ENCODE measurements around the gene ZNF366.

Gene ZNF366

DNA sequence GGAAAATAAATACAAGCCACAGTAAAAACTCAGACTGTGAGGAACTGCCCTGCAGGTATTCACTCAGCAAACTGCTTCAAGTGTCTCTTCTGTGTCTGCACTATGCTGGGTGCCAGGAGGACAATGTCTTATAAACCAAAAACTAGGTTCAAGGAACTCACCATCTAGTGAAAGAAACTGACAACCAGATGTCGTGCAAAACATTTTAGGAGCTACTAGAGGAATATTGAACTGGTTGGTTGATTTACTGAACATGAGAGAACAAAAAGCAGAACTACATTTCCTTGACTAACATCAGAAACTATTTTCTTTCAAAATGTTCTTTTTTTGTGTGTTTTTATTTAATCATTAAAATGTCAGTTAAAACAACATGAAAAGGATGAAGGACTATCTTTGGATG lies 35.2 kb downstream of the ZNF366 start (continued):
- TF ChIP-seq, protein P1, sequence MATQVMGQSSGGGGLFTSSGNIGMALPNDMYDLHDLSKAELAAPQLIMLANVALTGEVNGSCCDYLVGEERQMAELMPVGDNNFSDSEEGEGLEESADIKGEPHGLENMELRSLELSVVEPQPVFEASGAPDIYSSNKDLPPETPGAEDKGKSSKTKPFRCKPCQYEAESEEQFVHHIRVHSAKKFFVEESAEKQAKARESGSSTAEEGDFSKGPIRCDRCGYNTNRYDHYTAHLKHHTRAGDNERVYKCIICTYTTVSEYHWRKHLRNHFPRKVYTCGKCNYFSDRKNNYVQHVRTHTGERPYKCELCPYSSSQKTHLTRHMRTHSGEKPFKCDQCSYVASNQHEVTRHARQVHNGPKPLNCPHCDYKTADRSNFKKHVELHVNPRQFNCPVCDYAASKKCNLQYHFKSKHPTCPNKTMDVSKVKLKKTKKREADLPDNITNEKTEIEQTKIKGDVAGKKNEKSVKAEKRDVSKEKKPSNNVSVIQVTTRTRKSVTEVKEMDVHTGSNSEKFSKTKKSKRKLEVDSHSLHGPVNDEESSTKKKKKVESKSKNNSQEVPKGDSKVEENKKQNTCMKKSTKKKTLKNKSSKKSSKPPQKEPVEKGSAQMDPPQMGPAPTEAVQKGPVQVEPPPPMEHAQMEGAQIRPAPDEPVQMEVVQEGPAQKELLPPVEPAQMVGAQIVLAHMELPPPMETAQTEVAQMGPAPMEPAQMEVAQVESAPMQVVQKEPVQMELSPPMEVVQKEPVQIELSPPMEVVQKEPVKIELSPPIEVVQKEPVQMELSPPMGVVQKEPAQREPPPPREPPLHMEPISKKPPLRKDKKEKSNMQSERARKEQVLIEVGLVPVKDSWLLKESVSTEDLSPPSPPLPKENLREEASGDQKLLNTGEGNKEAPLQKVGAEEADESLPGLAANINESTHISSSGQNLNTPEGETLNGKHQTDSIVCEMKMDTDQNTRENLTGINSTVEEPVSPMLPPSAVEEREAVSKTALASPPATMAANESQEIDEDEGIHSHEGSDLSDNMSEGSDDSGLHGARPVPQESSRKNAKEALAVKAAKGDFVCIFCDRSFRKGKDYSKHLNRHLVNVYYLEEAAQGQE (tag by site-specific recombination; IDR thresholded peaks at IDR 0.05): no peak
- TF ChIP-seq YY2 (tag by site-specific recombination; IDR thresholded peaks at IDR 0.05) (no peak), KLF10 (tag by site-specific recombination; IDR thresholded peaks at IDR 0.05) (no peak), ZSCAN23 (tag by site-specific recombination; IDR thresholded peaks at IDR 0.05) (no peak), ZNF510 (tag by site-specific recombination; IDR thresholded peaks at IDR 0.05; ENCODE audit: insufficient replicate concordance) (no peak), ZNF639 (tag by site-specific recombination; IDR thresholded peaks at IDR 0.05) (no peak), ZNF174 (tag by site-specific recombination; IDR thresholded peaks at IDR 0.05) (no peak), KLF8 (tag by site-specific recombination; IDR thresholded peaks at IDR 0.05) (no peak)

DNA sequence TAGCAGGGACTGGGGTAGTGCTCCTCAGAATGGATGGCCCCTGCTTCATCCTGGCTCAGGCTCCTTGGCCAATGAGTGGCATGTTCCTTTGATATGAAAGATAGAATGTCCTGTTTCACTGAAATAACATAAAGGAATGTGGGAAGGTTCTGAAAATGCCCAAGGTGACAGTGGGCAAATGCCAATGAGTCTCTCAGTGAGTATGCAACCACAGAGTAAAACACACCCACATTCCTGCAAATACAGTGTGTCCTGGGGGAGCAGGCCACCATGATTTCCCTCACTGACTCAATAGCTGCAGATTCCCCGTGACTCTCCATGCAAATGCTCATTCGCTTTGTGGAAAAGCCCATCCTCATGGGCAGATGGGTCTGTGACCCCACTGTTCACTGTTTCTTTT lies 36.4 kb downstream of the ZNF366 start:
- Histone ChIP-seq H3K36me3 (ENCODE audit: control insufficient read depth in 2 of 2, insufficient read depth in 1 of 2, low read length in 2 of 2) (no peaks in the 10 kb centered on the region), H3K4me1 (ENCODE audit: control insufficient read depth, insufficient read depth, low read length) (no peaks in the 10 kb centered on the region), H3K4me3 (ENCODE audit: low read depth, low read length) (no peak overlapping the region), H3K9me3 (ENCODE audit: control insufficient read depth, insufficient read depth, low read depth, low read length) (no peaks in the 10 kb centered on the region), H3K27ac (ENCODE audit: extremely low read depth, low read depth, low read length) (no peak overlapping the region)
- ChIA-PET POLR2A (no interaction called here), CTCF (no interaction called here)
- TF ChIP-seq ZNF561 (tag by site-specific recombination; IDR thresholded peaks at IDR 0.05; ENCODE audit: borderline replicate concordance): no peak
- no peak for TF ChIP-seq ZBTB8A (tag by site-specific recombination; IDR thresholded peaks at IDR 0.05)
- no peak for TF ChIP-seq ZNF621 (tag by site-specific recombination; IDR thresholded peaks at IDR 0.05)
- TF ChIP-seq ZBTB26 (tag by site-specific recombination; optimal IDR thresholded peaks at IDR 0.05): no peak
- no peak for TF ChIP-seq ZNF335 (tag by site-specific recombination; conservative IDR thresholded peaks at IDR 0.05)
- no peak for TF ChIP-seq ZNF48 (tag by site-specific recombination; IDR thresholded peaks at IDR 0.05)
- TF ChIP-seq, protein P2, sequence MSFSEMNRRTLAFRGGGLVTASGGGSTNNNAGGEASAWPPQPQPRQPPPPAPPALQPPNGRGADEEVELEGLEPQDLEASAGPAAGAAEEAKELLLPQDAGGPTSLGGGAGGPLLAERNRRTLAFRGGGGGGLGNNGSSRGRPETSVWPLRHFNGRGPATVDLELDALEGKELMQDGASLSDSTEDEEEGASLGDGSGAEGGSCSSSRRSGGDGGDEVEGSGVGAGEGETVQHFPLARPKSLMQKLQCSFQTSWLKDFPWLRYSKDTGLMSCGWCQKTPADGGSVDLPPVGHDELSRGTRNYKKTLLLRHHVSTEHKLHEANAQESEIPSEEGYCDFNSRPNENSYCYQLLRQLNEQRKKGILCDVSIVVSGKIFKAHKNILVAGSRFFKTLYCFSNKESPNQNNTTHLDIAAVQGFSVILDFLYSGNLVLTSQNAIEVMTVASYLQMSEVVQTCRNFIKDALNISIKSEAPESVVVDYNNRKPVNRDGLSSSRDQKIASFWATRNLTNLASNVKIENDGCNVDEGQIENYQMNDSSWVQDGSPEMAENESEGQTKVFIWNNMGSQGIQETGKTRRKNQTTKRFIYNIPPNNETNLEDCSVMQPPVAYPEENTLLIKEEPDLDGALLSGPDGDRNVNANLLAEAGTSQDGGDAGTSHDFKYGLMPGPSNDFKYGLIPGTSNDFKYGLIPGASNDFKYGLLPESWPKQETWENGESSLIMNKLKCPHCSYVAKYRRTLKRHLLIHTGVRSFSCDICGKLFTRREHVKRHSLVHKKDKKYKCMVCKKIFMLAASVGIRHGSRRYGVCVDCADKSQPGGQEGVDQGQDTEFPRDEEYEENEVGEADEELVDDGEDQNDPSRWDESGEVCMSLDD (tag by site-specific recombination; IDR thresholded peaks at IDR 0.05): no peak
- TF ChIP-seq ZNF626 (tag by site-specific recombination; IDR thresholded peaks at IDR 0.05): no peak
